Measurements from ENCODE around the gene NRDC. TPM values are rescaled to one million over a fixed set of nuclear protein-coding genes. Genes with fewer than 3 reads are reported as not detected.

Gene NRDC
- total and polyA plus RNA-seq, 5 donors from 2014 or later, result 62.4 to 143 (median 75.5) TPM

GRCh38 chr1:51851882-51852396 is 26.6 kb downstream of the NRDC start:
- no peaks in the 10 kb centered on the region for H3K4me1 ChIP-seq (ENCODE audit: control insufficient read depth, insufficient read depth, low read length, poor library complexity, severe bottlenecking)
- no peak overlapping the region for H3K4me3 ChIP-seq (ENCODE audit: low read depth, low read length)
- ATAC-seq (ENCODE audit: low read depth in 2 of 2) (no peak), DNase-seq (no peak)
- no peak overlapping the region for H3K4me3 Mint-ChIP-seq
- no peaks in the 10 kb centered on the region for H3K27me3 ChIP-seq (ENCODE audit: control insufficient read depth, insufficient read depth, low read length)
- no peaks in the 10 kb centered on the region for H3K9me3 Mint-ChIP-seq
- H3K4me1 Mint-ChIP-seq, result peaks cover 5 to 21% (median 12%) of the 10 kb centered on the region in 4 donors
- peaks cover 6% of the 10 kb centered on the region for H3K36me3 ChIP-seq (ENCODE audit: control insufficient read depth, insufficient read depth, low read length)
- H3K36me3 Mint-ChIP-seq, result peaks cover under 1% of the 10 kb centered on the region
- no peaks in the 10 kb centered on the region for H3K9me3 ChIP-seq (ENCODE audit: control insufficient read depth in 2 of 2, low read length in 2 of 2)
- H3K27me3 Mint-ChIP-seq, result no peaks in the 10 kb centered on the region
- H3K27ac ChIP-seq (ENCODE audit: insufficient read depth, low read length, poor library complexity, severe bottlenecking), result no peak overlapping the region
- H3K27ac Mint-ChIP-seq, result no peak overlapping the region

GRCh38 chr1:51850420-51851223 is 27.9 kb downstream of the NRDC start:
- ATAC-seq (ENCODE audit: low read depth in 2 of 2) (no peak), DNase-seq (no peak)
- Mint-ChIP-seq H3K4me3 (no peak overlapping the region), H3K27me3 (no peaks in the 10 kb centered on the region), H3K9me3 (no peaks in the 10 kb centered on the region), H3K4me1 (peaks cover 6 to 12% (median 8%) of the 10 kb centered on the region in 4 donors), H3K36me3 (peaks cover 10% of the 10 kb centered on the region), H3K27ac (no peak overlapping the region)
- Histone ChIP-seq H3K27me3 (ENCODE audit: control insufficient read depth, insufficient read depth, low read length) (no peaks in the 10 kb centered on the region), H3K27ac (ENCODE audit: insufficient read depth, low read length, poor library complexity, severe bottlenecking) (no peak overlapping the region), H3K4me3 (ENCODE audit: low read depth, low read length) (no peak overlapping the region), H3K4me1 (ENCODE audit: control insufficient read depth, insufficient read depth, low read length, poor library complexity, severe bottlenecking) (no peaks in the 10 kb centered on the region), H3K36me3 (ENCODE audit: control insufficient read depth, insufficient read depth, low read length) (peaks cover 6% of the 10 kb centered on the region), H3K9me3 (ENCODE audit: control insufficient read depth in 2 of 2, low read length in 2 of 2) (no peaks in the 10 kb centered on the region)

- H3K27ac Mint-ChIP-seq, result no peak overlapping the region
These were observed 31.1 kb downstream of the NRDC start for GRCh38 chr1:51847294-51847920.

GRCh38 chr1:51843948-51844347 is 34.6 kb downstream of the NRDC start:
- peak in 1 of 3 donors; percentile 14 for DNase-seq
- Histone ChIP-seq H3K4me3 (ENCODE audit: low read depth, low read length) (no peak overlapping the region), H3K27me3 (ENCODE audit: control insufficient read depth, insufficient read depth, low read length) (no peaks in the 10 kb centered on the region), H3K9me3 (ENCODE audit: control insufficient read depth in 2 of 2, low read length in 2 of 2) (no peaks in the 10 kb centered on the region), H3K27ac (ENCODE audit: insufficient read depth, low read length, poor library complexity, severe bottlenecking) (no peak overlapping the region), H3K4me1 (ENCODE audit: control insufficient read depth, insufficient read depth, low read length, poor library complexity, severe bottlenecking) (no peaks in the 10 kb centered on the region), H3K36me3 (ENCODE audit: control insufficient read depth, insufficient read depth, low read length) (peaks cover 10% of the 10 kb centered on the region)
- Mint-ChIP-seq H3K4me3 (peak overlapping the region in 1 of 4 donors; percentile 11), H3K4me1 (peaks cover 25 to 42% (median 34%) of the 10 kb centered on the region in 4 donors), H3K27me3 (no peaks in the 10 kb centered on the region), H3K9me3 (peaks cover 0 to 1% (median 0%) of the 10 kb centered on the region in 7 donors), H3K27ac (no peak overlapping the region), H3K36me3 (peaks cover 25% of the 10 kb centered on the region)
- ATAC-seq (ENCODE audit: low read depth in 2 of 2), result no peak

More at GRCh38 chr1:51847294-51847920, 31.1 kb downstream of the NRDC start:
- H3K36me3 Mint-ChIP-seq, result peaks cover 15% of the 10 kb centered on the region
- ATAC-seq (ENCODE audit: low read depth in 2 of 2) (no peak), DNase-seq (no peak)
- no peak overlapping the region for H3K4me3 Mint-ChIP-seq
- no peaks in the 10 kb centered on the region for H3K9me3 ChIP-seq (ENCODE audit: control insufficient read depth in 2 of 2, low read length in 2 of 2)
- H3K4me1 ChIP-seq (ENCODE audit: control insufficient read depth, insufficient read depth, low read length, poor library complexity, severe bottlenecking), result no peaks in the 10 kb centered on the region
- no peaks in the 10 kb centered on the region for H3K36me3 ChIP-seq (ENCODE audit: control insufficient read depth, insufficient read depth, low read length)
- H3K27me3 ChIP-seq (ENCODE audit: control insufficient read depth, insufficient read depth, low read length), result no peaks in the 10 kb centered on the region
- H3K27ac ChIP-seq (ENCODE audit: insufficient read depth, low read length, poor library complexity, severe bottlenecking), result no peak overlapping the region
- H3K27me3 Mint-ChIP-seq, result no peaks in the 10 kb centered on the region
- no peak overlapping the region for H3K4me3 ChIP-seq (ENCODE audit: low read depth, low read length)
- peaks cover 19 to 34% (median 21%) of the 10 kb centered on the region in 4 donors for H3K4me1 Mint-ChIP-seq
- H3K9me3 Mint-ChIP-seq, result peaks cover 0 to 1% (median 0%) of the 10 kb centered on the region in 7 donors

- Histone ChIP-seq H3K27ac (ENCODE audit: insufficient read depth, low read length, poor library complexity, severe bottlenecking) (no peak overlapping the region), H3K36me3 (ENCODE audit: control insufficient read depth, insufficient read depth, low read length) (peaks cover 16% of the 10 kb centered on the region), H3K4me1 (ENCODE audit: control insufficient read depth, insufficient read depth, low read length, poor library complexity, severe bottlenecking) (no peaks in the 10 kb centered on the region), H3K4me3 (ENCODE audit: low read depth, low read length) (no peak overlapping the region), H3K27me3 (ENCODE audit: control insufficient read depth, insufficient read depth, low read length) (no peaks in the 10 kb centered on the region), H3K9me3 (ENCODE audit: control insufficient read depth in 2 of 2, low read length in 2 of 2) (no peaks in the 10 kb centered on the region)
- H3K4me1 Mint-ChIP-seq, result peaks cover 31 to 45% (median 42%) of the 10 kb centered on the region in 4 donors
- H3K4me3 Mint-ChIP-seq, result no peak overlapping the region
- no peaks in the 10 kb centered on the region for H3K27me3 Mint-ChIP-seq
- no peak for ATAC-seq (ENCODE audit: low read depth in 2 of 2)
- no peak overlapping the region for H3K27ac Mint-ChIP-seq
- H3K9me3 Mint-ChIP-seq, result peaks cover 0 to 1% (median 0%) of the 10 kb centered on the region in 7 donors
- DNase-seq, result no peak
- H3K36me3 Mint-ChIP-seq, result peaks cover 30% of the 10 kb centered on the region
These were observed 36.3 kb downstream of the NRDC start for GRCh38 chr1:51842261-51842660.

- H3K27me3 Mint-ChIP-seq, result no peaks in the 10 kb centered on the region
These were observed 37.6 kb downstream of the NRDC start for GRCh38 chr1:51840743-51841461.

GRCh38 chr1:51840182-51840581 is 38.3 kb downstream of the NRDC start:
- no peak overlapping the region for H3K4me3 Mint-ChIP-seq
- Histone ChIP-seq H3K27me3 (ENCODE audit: control insufficient read depth, insufficient read depth, low read length) (no peaks in the 10 kb centered on the region), H3K4me3 (ENCODE audit: low read depth, low read length) (no peak overlapping the region), H3K36me3 (ENCODE audit: control insufficient read depth, insufficient read depth, low read length) (peaks cover 29% of the 10 kb centered on the region), H3K9me3 (ENCODE audit: control insufficient read depth in 2 of 2, low read length in 2 of 2) (no peaks in the 10 kb centered on the region), H3K27ac (ENCODE audit: insufficient read depth, low read length, poor library complexity, severe bottlenecking) (no peak overlapping the region), H3K4me1 (ENCODE audit: control insufficient read depth, insufficient read depth, low read length, poor library complexity, severe bottlenecking) (no peaks in the 10 kb centered on the region)
- no peaks in the 10 kb centered on the region for H3K27me3 Mint-ChIP-seq
- H3K9me3 Mint-ChIP-seq, result peaks cover 0 to 1% (median 0%) of the 10 kb centered on the region in 7 donors
- H3K36me3 Mint-ChIP-seq, result peaks cover 26% of the 10 kb centered on the region
- DNase-seq, result no peak
- no peak for ATAC-seq (ENCODE audit: low read depth in 2 of 2)
- H3K4me1 Mint-ChIP-seq, result peaks cover 31 to 46% (median 37%) of the 10 kb centered on the region in 4 donors
- H3K27ac Mint-ChIP-seq, result peak overlapping the region in 2 of 3 donors; percentile 25 to 58

More at GRCh38 chr1:51840743-51841461, 37.6 kb downstream of the NRDC start:
- no peaks in the 10 kb centered on the region for H3K27me3 ChIP-seq (ENCODE audit: control insufficient read depth, insufficient read depth, low read length)
- Mint-ChIP-seq H3K4me1 (peaks cover 31 to 46% (median 42%) of the 10 kb centered on the region in 4 donors), H3K36me3 (peaks cover 26% of the 10 kb centered on the region), H3K27ac (peak overlapping the region in 2 of 3 donors; percentile 16 to 29), H3K4me3 (no peak overlapping the region), H3K9me3 (peaks cover 0 to 1% (median 0%) of the 10 kb centered on the region in 7 donors)
- DNase-seq (no peak), ATAC-seq (ENCODE audit: low read depth in 2 of 2) (no peak)
- H3K9me3 ChIP-seq (ENCODE audit: control insufficient read depth in 2 of 2, low read length in 2 of 2), result no peaks in the 10 kb centered on the region
- H3K27ac ChIP-seq (ENCODE audit: insufficient read depth, low read length, poor library complexity, severe bottlenecking), result no peak overlapping the region
- no peaks in the 10 kb centered on the region for H3K4me1 ChIP-seq (ENCODE audit: control insufficient read depth, insufficient read depth, low read length, poor library complexity, severe bottlenecking)
- H3K4me3 ChIP-seq (ENCODE audit: low read depth, low read length), result no peak overlapping the region
- peaks cover 25% of the 10 kb centered on the region for H3K36me3 ChIP-seq (ENCODE audit: control insufficient read depth, insufficient read depth, low read length)

Data from CD4-positive, CD25-positive, alpha-beta regulatory T cell (primary cell).